Adrenal gland (tissue), 5 donors: Measurements from ENCODE around the gene MARK1.

Source experiments
- CTCF ChIP-seq, 6 experiments: fragments of 450-650 bp in 4 of 6; fragments of 200-600 bp in 2 of 6; sonication (generic) in 1 of 6; IDR thresholded peaks; 1 replicate in 5 of 6; 2 replicates in 1 of 6; pipeline versions ENCODE4 v1.5.1 to v1.8.0; 2016 to 2021; ENCODE audit warnings: antibody characterized with exemption in 6 of 6, mild to moderate bottlenecking in 2 of 6, moderate library complexity in 1 of 6
- POLR2A ChIP-seq, 2 donors: fragments of 450-650 bp; IDR thresholded peaks; one replicate each; pipeline ENCODE4 v1.6.1; 2017; ENCODE audit warnings: antibody characterized with exemption in 2 of 2, mild to moderate bottlenecking in 2 of 2, moderate library complexity in 1 of 2
- donor health status: DM: no; HTN: no; CAD: no.

- TF ChIP-seq POLR2A (IDR thresholded peaks at IDR 0.05): no peak
- no peak for TF ChIP-seq CTCF (IDR thresholded peaks at IDR 0.05)
Measured at GRCh38 chr1:220528679-220529501, 954 bp downstream of the MARK1 start.
